Liver (tissue), 3 donors: Measurements from ENCODE around the gene SCN2B.

Experiments used
- ATF3 ChIP-seq: IDR thresholded peaks from 2 replicates; pipeline ENCODE4 v1.6.1; 2016; ENCODE audit warnings: antibody characterized with exemption
- CTCF ChIP-seq: fragments of 150-350 bp; IDR thresholded peaks from 2 replicates; pipeline ENCODE4 v1.5.1; 2017; ENCODE audit warnings: improper control_type of control experiment, low read depth, low read length; ENCODE audit not compliant: missing input control
- EGR1 ChIP-seq, 2 donors: IDR thresholded peaks; 2 replicates each; pipeline ENCODE4 v1.6.1; 2016 to 2018; ENCODE audit warnings: antibody characterized with exemption in 2 of 2, low read depth in 2 of 2
- FOXA1 ChIP-seq: IDR thresholded peaks from 2 replicates; pipeline ENCODE4 v1.6.1; 2016; ENCODE audit warnings: antibody characterized with exemption
- GABPA ChIP-seq, 2 donors: IDR thresholded peaks in 1 of 2; conservative IDR thresholded peaks in 1 of 2; 2 replicates each; pipeline ENCODE4 v1.6.1; 2016; ENCODE audit warnings: antibody characterized with exemption in 2 of 2, mild to moderate bottlenecking in 1 of 2, moderate library complexity in 1 of 2
- HNF4A ChIP-seq, 2 donors: conservative IDR thresholded peaks; 2 replicates each; pipeline ENCODE4 v1.6.1; 2016; ENCODE audit warnings: antibody characterized with exemption in 2 of 2, mild to moderate bottlenecking in 2 of 2
- JUND ChIP-seq, 2 donors: IDR thresholded peaks; 2 replicates each; pipeline ENCODE4 v1.6.1; 2016; ENCODE audit warnings: antibody characterized with exemption in 2 of 2
- RAD21 ChIP-seq, 2 donors: IDR thresholded peaks; 2 replicates each; pipeline ENCODE4 v1.6.1; 2016; ENCODE audit warnings: antibody characterized with exemption in 2 of 2, mild to moderate bottlenecking in 2 of 2
- REST ChIP-seq: IDR thresholded peaks from 2 replicates; pipeline ENCODE4 v1.6.1; 2016; ENCODE audit warnings: antibody characterized with exemption, mild to moderate bottlenecking
- TAF1 ChIP-seq: conservative IDR thresholded peaks from 2 replicates; pipeline ENCODE4 v1.6.1; 2016; ENCODE audit warnings: antibody characterized with exemption, mild to moderate bottlenecking
- YY1 ChIP-seq: IDR thresholded peaks from 2 replicates; pipeline ENCODE4 v1.6.1; 2016; ENCODE audit warnings: antibody characterized with exemption, mild to moderate bottlenecking
- ZBTB33 ChIP-seq: IDR thresholded peaks from 2 replicates; pipeline ENCODE4 v1.6.1; 2016; ENCODE audit warnings: antibody characterized with exemption
- donor health status: healthy.
- donor health status: healthy.

GRCh38 chr11:118157186-118157895, 19.1 kb downstream of the SCN2B start:
- TF ChIP-seq ATF3 (no peak), HNF4A (conservative IDR thresholded peaks at IDR 0.05) (no peak), CTCF (no peak), ZBTB33 (no peak), TAF1 (no peak), EGR1 (IDR thresholded peaks at IDR 0.05; ENCODE audit: low read depth in 2 of 2) (no peak), YY1 (no peak), REST (no peak), GABPA (IDR thresholded peaks at IDR 0.05 in 1 of 2, conservative IDR thresholded peaks at IDR 0.05 in 1 of 2) (no peak), RAD21 (IDR thresholded peaks at IDR 0.05) (no peak), JUND (IDR thresholded peaks at IDR 0.05) (no peak), FOXA1 (no peak)
